GM12878 (cell line): Measurements from ENCODE around the gene KIF5C. TPM values are rescaled to one million over a fixed set of nuclear protein-coding genes. Genes with fewer than 3 reads are reported as not detected.

Experiments
- ATAC-seq: fragments of 200-7000 bp; cut with Tn5 transposase; 3 replicates; pipeline ENCODE4 v1.9.1; 2020; ENCODE audit warnings: mild to moderate bottlenecking, moderate library complexity
- BruUV-seq: library from RNA; stranded (reverse); fragments of 400-500 nt; replicated peaks from 2 replicates; lab custom pipeline; 2021; lab: Mats Ljungman, UMichigan
- CTCF ChIA-PET: fragments of 300-600 bp; sonication (Branson Sonifier 250); formaldehyde crosslinking; extraction: SDS; loops from one replicate; lab custom pipeline; 2021; ENCODE audit warnings: inconsistent platforms; lab: Yijun Ruan, JAX
- POLR2A ChIA-PET: fragments of 350-600 bp; formaldehyde crosslinking; extraction: SDS; loops from one replicate; lab custom pipeline; 2021; ENCODE audit warnings: inconsistent platforms; lab: Charles Lee
- RAD21 ChIA-PET: fragments of 300-600 bp; sonication (Branson Sonifier 250); formaldehyde crosslinking; loops from one replicate; lab custom pipeline; 2023; ENCODE audit warnings: antibody characterized with exemption; ENCODE audit not compliant: unreplicated experiment; lab: Charles Lee
- SMC1A ChIA-PET: fragments of 300-600 bp; sonication (Branson Sonifier 250); formaldehyde crosslinking; loops from one replicate; lab custom pipeline; 2023; ENCODE audit not compliant: unreplicated experiment, uncharacterized antibody; lab: Charles Lee
- DNase-seq: peaks from one replicate; pipeline ENCODE4 v3.0.0-alpha.2; 2011; ENCODE audit warnings: low read depth, low spot score
- FAIRE-seq: peaks from 3 replicates; lab custom pipeline; 2011; peaks lifted over from hg19 to GRCh38; lab: Jason Lieb, UNC
- H2AFZ ChIP-seq: 2 replicates; pipeline ENCODE4 v1.6.0; 2011; ENCODE audit warnings: low read depth, low read length, control low read depth; ENCODE audit not compliant: control insufficient read depth
- H3K27ac ChIP-seq: 2 replicates; pipeline ENCODE4 v1.5.1; 2011; ENCODE audit warnings: control low read depth; ENCODE audit not compliant: control insufficient read depth, insufficient read depth
- H3K27me3 ChIP-seq, 2 experiments: replicated peaks in 1 of 2; 2 replicates each; pipeline versions ENCODE4 v1.6.0 to v1.6.1; 2011; ENCODE audit warnings: low read length in 1 of 2; ENCODE audit not compliant: control insufficient read depth in 2 of 2, insufficient read depth in 2 of 2
- H3K36me3 ChIP-seq, 2 experiments: 2 replicates each; pipeline ENCODE4 v1.5.1; 2011; ENCODE audit warnings: low read length in 1 of 2; ENCODE audit not compliant: control insufficient read depth in 2 of 2, insufficient read depth in 2 of 2
- H3K4me1 ChIP-seq: 2 replicates; pipeline ENCODE4 v1.6.1; 2011; ENCODE audit warnings: mild to moderate bottlenecking, low read length, moderate library complexity, mixed read lengths; ENCODE audit not compliant: control insufficient read depth, insufficient read depth
- H3K4me2 ChIP-seq: 2 replicates; pipeline ENCODE4 v1.6.0; 2011; ENCODE audit warnings: control low read depth; ENCODE audit not compliant: control insufficient read depth, insufficient read depth
- H3K4me3 ChIP-seq: fragments of 200-600 bp; sonication (generic); 2 replicates; pipeline ENCODE4 v1.5.1; 2016
- H3K79me2 ChIP-seq: 2 replicates; pipeline ENCODE4 v1.6.0; 2011; ENCODE audit warnings: low read length; ENCODE audit not compliant: control insufficient read depth, insufficient read depth
- H3K9ac ChIP-seq: 2 replicates; pipeline ENCODE4 v1.8.0; 2011; ENCODE audit warnings: low read length, control low read depth, mixed read lengths; ENCODE audit not compliant: control insufficient read depth, insufficient read depth
- H3K9me3 ChIP-seq: replicated peaks from 3 replicates; pipeline ENCODE4 v1.5.1; 2011; ENCODE audit warnings: mild to moderate bottlenecking, low read length; ENCODE audit not compliant: control insufficient read depth, insufficient read depth
- H4K20me1 ChIP-seq: 2 replicates; pipeline ENCODE4 v1.6.0; 2011; ENCODE audit not compliant: control insufficient read depth, insufficient read depth
- HCFC1 ChIP-seq: fragments of 150-350 bp; IDR thresholded peaks from 2 replicates; pipeline ENCODE4 v1.6.1; 2014; ENCODE audit warnings: low read length
- ZSCAN29 ChIP-seq: fragments of 450-650 bp; IDR thresholded peaks from 2 replicates; pipeline ENCODE4 v1.6.1; 2017; ENCODE audit warnings: mild to moderate bottlenecking, moderate library complexity
- WGBS: methylation state at CpG from one replicate; pipeline ENCODE4 v1.1.6; 2016; ENCODE audit warnings: low lambda C conversion rate; ENCODE audit not compliant: insufficient replicate concordance, insufficient coverage; ENCODE audit errors: missing lambda C conversion rate; 5-methylcytosine and 5-hydroxymethylcytosine counted together
- in situ Hi-C: fragments of 300-500 bp; cut with MboI; formaldehyde crosslinking; loops from 9 replicates; pipeline ENCODE4 v1.14.3; 2018; ENCODE audit warnings: mixed read lengths
- intact Hi-C: fragments of 100-400 bp; cut with micrococcal nuclease; formaldehyde crosslinking; loops from one replicate; pipeline ENCODE4 v1.14.2; 2022; ENCODE audit not compliant: unreplicated experiment
- polyA plus RNA-seq, 11 experiments: library from polyadenylated mRNA; depleted of rRNA in 4 of 11; unstranded in 6 of 11; stranded (reverse) in 5 of 11; fragments of >200 nt; fragmentation: Nextera tagmentation in 4 of 11; fragmentation: Illumina TruSeq in 1 of 11; extraction: Ambion mirVana in 4 of 11; extraction: Trizol in 1 of 11; gene quantifications; 1 replicate in 1 of 11; 2 replicates in 10 of 11; pipeline versions ENCODE4 v1.2.1 to v1.2.3, GENCODE V29; 2011 to 2016; ENCODE audit warnings: inconsistent platforms in 2 of 11, missing spikeins in 2 of 11, low read depth in 1 of 11
- total RNA-seq, 4 experiments: library from RNA; depleted of rRNA in 3 of 4; stranded (reverse); fragments of >200 nt in 3 of 4; fragmentation: Illumina TruSeq in 1 of 4; extraction: Trizol in 1 of 4; gene quantifications; 2 replicates each; pipeline versions ENCODE4 v1.2.1 to v1.2.3, GENCODE V29; 2013 to 2021
- TF ChIP-seq, protein P1 (sequence below): fragments of 450-650 bp; IDR thresholded peaks from 2 replicates; pipeline ENCODE4 v1.6.1; 2017; ENCODE audit warnings: borderline replicate concordance
- TF ChIP-seq, protein P2 (sequence below): fragments of 450-650 bp; IDR thresholded peaks from 2 replicates; pipeline ENCODE4 v1.6.1; 2017; ENCODE audit warnings: mild to moderate bottlenecking, low read depth, inconsistent platforms; ENCODE audit not compliant: poor library complexity, severe bottlenecking

KIF5C gene
- total and polyA plus RNA-seq, 10 of the 15 experiments (the other 5 are each of a cell fraction or from before 2014, with no cell fraction given): 0.08 to 0.49 (median 0.24) TPM

DNA sequence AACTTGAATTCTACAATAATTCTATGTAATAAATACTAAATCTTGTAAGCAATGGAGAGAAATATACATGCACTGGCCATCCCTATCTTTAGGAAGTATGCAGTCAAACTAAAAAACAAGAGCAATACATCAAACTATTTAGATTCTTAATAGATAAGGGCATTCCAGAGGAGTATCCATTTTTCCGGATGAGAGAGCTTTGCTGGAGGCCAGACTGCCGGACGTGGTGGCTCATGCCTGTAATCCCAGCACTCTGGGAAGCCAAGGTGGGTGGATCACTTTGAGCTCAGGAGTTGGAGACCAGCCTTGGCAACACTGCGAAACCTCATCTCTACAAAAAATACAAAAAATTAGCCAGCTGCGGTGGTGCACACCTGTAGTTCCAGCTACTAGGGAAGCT lies 60.8 kb downstream of the KIF5C start:
- ChIA-PET POLR2A (no interaction called here), CTCF (interaction anchor here (0.7 to 1.1 kb wide), 3 partner anchors 13 to 999 kb away, joined by 3 read pairs; no protein-coding TSS in a partner anchor), RAD21 (no interaction called here), SMC1A (interaction anchor here (1.4 kb wide), 1 partner anchor 9 kb away, joined by 4 read pairs; no protein-coding TSS in a partner anchor)
- no peaks in the 10 kb centered on the region for H3K79me2 ChIP-seq
- no peaks in the 10 kb centered on the region for H3K9me3 ChIP-seq
- DNase-seq: no peak
- no TSS peak for BruUV-seq
- no peak overlapping the region for H3K4me2 ChIP-seq
- no peak overlapping the region for H2AFZ ChIP-seq
- no peaks in the 10 kb centered on the region for H3K36me3 ChIP-seq
- no peaks in the 10 kb centered on the region; a peak in 1 of 4 replicates for H3K27me3 ChIP-seq
- in situ Hi-C loops: no loop called here
- no peak for ATAC-seq
- TF ChIP-seq, protein P1, sequence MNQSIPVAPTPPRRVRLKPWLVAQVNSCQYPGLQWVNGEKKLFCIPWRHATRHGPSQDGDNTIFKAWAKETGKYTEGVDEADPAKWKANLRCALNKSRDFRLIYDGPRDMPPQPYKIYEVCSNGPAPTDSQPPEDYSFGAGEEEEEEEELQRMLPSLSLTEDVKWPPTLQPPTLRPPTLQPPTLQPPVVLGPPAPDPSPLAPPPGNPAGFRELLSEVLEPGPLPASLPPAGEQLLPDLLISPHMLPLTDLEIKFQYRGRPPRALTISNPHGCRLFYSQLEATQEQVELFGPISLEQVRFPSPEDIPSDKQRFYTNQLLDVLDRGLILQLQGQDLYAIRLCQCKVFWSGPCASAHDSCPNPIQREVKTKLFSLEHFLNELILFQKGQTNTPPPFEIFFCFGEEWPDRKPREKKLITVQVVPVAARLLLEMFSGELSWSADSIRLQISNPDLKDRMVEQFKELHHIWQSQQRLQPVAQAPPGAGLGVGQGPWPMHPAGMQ: no peak
- no peak for TF ChIP-seq ZSCAN29
- TF ChIP-seq HCFC1: no peak
- TF ChIP-seq, protein P2, sequence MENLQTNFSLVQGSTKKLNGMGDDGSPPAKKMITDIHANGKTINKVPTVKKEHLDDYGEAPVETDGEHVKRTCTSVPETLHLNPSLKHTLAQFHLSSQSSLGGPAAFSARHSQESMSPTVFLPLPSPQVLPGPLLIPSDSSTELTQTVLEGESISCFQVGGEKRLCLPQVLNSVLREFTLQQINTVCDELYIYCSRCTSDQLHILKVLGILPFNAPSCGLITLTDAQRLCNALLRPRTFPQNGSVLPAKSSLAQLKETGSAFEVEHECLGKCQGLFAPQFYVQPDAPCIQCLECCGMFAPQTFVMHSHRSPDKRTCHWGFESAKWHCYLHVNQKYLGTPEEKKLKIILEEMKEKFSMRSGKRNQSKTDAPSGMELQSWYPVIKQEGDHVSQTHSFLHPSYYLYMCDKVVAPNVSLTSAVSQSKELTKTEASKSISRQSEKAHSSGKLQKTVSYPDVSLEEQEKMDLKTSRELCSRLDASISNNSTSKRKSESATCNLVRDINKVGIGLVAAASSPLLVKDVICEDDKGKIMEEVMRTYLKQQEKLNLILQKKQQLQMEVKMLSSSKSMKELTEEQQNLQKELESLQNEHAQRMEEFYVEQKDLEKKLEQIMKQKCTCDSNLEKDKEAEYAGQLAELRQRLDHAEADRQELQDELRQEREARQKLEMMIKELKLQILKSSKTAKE: no peak
- no peak for FAIRE-seq
- no peak overlapping the region for H3K9ac ChIP-seq
- H3K4me3 ChIP-seq: no peak overlapping the region
- intact Hi-C loops: no loop called here
- no peak overlapping the region for H3K27ac ChIP-seq
- no peaks in the 10 kb centered on the region for H3K4me1 ChIP-seq
- WGBS: 79% methylated on average over 5 of the region's 5 CpGs
- no peaks in the 10 kb centered on the region for H4K20me1 ChIP-seq
